OCI-LY3 (cell line): Measurements from ENCODE around the gene KHSRP.

Experiments used
- H2AFZ ChIP-seq: fragments of 200-600, 300-600 bp; shearing (Covaris generic); 2 replicates; pipeline ENCODE4 v1.6.0; 2014; ENCODE audit warnings: antibody characterized with exemption, low read depth, low read length
- H3K27ac ChIP-seq: fragments of 200-600, 300-600 bp; sonication (generic); 2 replicates; pipeline ENCODE4 v1.5.1; 2014; ENCODE audit warnings: mild to moderate bottlenecking, low read length, moderate library complexity, mixed read lengths
- H3K27me3 ChIP-seq: fragments of 200-600, 300-600 bp; sonication (generic); 2 replicates; pipeline ENCODE4 v1.6.1; 2014; ENCODE audit warnings: low read depth, low read length, mixed read lengths
- H3K36me3 ChIP-seq: fragments of 200-600, 300-600 bp; sonication (generic); replicated peaks from 2 replicates; pipeline ENCODE3; 2014; ENCODE audit warnings: low read depth, low read length, mixed read lengths
- H3K4me1 ChIP-seq: fragments of 300-600, 200-600 bp; sonication (generic); 2 replicates; pipeline ENCODE4 v1.6.1; 2014; ENCODE audit warnings: low read length, mixed read lengths
- H3K4me2 ChIP-seq: fragments of 200-600, 300-600 bp; sonication (generic); 2 replicates; pipeline ENCODE4 v1.6.1; 2014; ENCODE audit warnings: low read length, mixed read lengths
- H3K4me3 ChIP-seq: fragments of 300-600, 200-600 bp; sonication (generic); 2 replicates; pipeline ENCODE4 v1.5.1; 2014; ENCODE audit warnings: antibody characterized with exemption, mild to moderate bottlenecking, low read length, moderate library complexity
- H3K79me2 ChIP-seq: fragments of 300-600, 200-600 bp; shearing (Covaris generic); 2 replicates; pipeline ENCODE4 v1.6.1; 2014; ENCODE audit warnings: mild to moderate bottlenecking, low read length, mixed read lengths
- H3K9ac ChIP-seq: fragments of 300-600, 200-600 bp; shearing (Covaris generic); 2 replicates; pipeline ENCODE4 v1.6.0; 2014; ENCODE audit warnings: mild to moderate bottlenecking, low read length, moderate library complexity
- H3K9me3 ChIP-seq: fragments of 200-600, 300-600 bp; shearing (Covaris generic); 2 replicates; pipeline ENCODE4 v1.6.1; 2014; ENCODE audit warnings: low read length, mixed read lengths; ENCODE audit not compliant: insufficient read depth
- H4K20me1 ChIP-seq: fragments of 200-600, 300-600 bp; sonication (generic); 2 replicates; pipeline ENCODE4 v1.6.1; 2016; ENCODE audit warnings: low read length, mixed read lengths; ENCODE audit not compliant: insufficient read depth
- EZH2phosphoT487 ChIP-seq: fragments of 200-600 bp; shearing (Covaris generic); IDR thresholded peaks from 2 replicates; pipeline ENCODE4 v1.6.1; 2018; ENCODE audit warnings: antibody characterized with exemption, mixed run types, low read depth
- TF ChIP-seq, protein P1 (sequence below): fragments of 200-600, 300-600 bp; sonication (generic); IDR thresholded peaks from 2 replicates; pipeline ENCODE4 v1.5.1; 2014; ENCODE audit warnings: antibody characterized with exemption, low read length, low read depth

KHSRP gene

DNA sequence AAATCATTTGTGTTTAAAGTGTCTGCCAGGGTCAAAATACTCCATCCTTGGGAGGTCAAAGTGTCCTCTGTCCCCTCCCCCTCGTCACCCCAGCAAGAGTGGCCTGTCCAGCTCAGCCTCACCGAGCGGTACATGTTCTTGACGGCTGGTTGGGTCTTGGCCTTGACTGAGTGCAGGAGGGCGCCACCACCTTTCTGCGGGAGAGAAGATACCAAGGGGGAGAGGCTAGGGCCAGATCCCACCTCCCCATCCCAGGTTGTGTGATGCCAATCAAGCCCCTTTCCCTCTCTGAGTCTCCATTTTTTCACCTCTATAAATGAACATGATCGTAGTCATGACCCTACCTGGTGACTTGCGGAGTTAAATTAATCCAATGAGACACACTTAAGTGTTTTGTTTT, 45.6 kb upstream of the KHSRP start:
- Histone ChIP-seq H3K36me3 (peaks cover 60% of the 10 kb centered on the region), H3K4me1 (peaks cover 23% of the 10 kb centered on the region), H2AFZ (no peak overlapping the region), H3K4me2 (no peak overlapping the region), H3K27ac (no peak overlapping the region), H3K9ac (no peak overlapping the region), H3K9me3 (no peaks in the 10 kb centered on the region), H3K4me3 (no peak overlapping the region), H4K20me1 (no peaks in the 10 kb centered on the region), H3K79me2 (peaks cover 18% of the 10 kb centered on the region), H3K27me3 (no peaks in the 10 kb centered on the region)
- no peak for TF ChIP-seq EZH2phosphoT487
- TF ChIP-seq, protein P1, sequence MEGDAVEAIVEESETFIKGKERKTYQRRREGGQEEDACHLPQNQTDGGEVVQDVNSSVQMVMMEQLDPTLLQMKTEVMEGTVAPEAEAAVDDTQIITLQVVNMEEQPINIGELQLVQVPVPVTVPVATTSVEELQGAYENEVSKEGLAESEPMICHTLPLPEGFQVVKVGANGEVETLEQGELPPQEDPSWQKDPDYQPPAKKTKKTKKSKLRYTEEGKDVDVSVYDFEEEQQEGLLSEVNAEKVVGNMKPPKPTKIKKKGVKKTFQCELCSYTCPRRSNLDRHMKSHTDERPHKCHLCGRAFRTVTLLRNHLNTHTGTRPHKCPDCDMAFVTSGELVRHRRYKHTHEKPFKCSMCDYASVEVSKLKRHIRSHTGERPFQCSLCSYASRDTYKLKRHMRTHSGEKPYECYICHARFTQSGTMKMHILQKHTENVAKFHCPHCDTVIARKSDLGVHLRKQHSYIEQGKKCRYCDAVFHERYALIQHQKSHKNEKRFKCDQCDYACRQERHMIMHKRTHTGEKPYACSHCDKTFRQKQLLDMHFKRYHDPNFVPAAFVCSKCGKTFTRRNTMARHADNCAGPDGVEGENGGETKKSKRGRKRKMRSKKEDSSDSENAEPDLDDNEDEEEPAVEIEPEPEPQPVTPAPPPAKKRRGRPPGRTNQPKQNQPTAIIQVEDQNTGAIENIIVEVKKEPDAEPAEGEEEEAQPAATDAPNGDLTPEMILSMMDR: no peak

DNA sequence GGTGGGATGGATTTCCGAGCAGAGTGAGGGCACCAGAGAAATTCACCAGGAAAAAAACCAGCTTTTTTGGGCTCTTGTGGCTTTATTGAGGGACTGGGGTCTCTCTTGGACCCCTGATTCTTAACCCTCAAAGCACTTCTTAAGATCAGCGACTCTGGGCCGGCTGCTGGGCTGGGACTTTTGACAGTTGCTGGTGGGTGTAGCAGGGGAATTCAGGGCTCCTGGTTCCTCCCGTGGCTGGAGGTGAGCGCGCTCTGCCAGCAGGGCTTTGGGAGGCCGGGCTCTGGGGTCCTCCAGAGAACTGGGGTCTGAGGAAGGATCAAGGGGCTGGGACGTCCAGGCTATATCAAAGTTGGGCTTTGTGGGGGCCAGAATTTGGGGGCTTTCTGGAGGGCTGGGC, 42.8 kb upstream of the KHSRP start:
- no peak for TF ChIP-seq EZH2phosphoT487
- TF ChIP-seq, protein P1: no peak
- H3K4me2 ChIP-seq: no peak overlapping the region
- 0 out of 2 replicates have a peak overlapping the region, but pooled peaks have one; percentile 5 for H3K27ac ChIP-seq
- H3K4me3 ChIP-seq: no peak overlapping the region
- H3K9me3 ChIP-seq: no peaks in the 10 kb centered on the region
- no peak overlapping the region for H3K9ac ChIP-seq
- H4K20me1 ChIP-seq: no peaks in the 10 kb centered on the region
- peaks cover 32% of the 10 kb centered on the region for H3K79me2 ChIP-seq
- peaks cover 47% of the 10 kb centered on the region for H3K36me3 ChIP-seq
- H3K27me3 ChIP-seq: no peaks in the 10 kb centered on the region
- H3K4me1 ChIP-seq: peaks cover 40% of the 10 kb centered on the region
- H2AFZ ChIP-seq: no peak overlapping the region

DNA sequence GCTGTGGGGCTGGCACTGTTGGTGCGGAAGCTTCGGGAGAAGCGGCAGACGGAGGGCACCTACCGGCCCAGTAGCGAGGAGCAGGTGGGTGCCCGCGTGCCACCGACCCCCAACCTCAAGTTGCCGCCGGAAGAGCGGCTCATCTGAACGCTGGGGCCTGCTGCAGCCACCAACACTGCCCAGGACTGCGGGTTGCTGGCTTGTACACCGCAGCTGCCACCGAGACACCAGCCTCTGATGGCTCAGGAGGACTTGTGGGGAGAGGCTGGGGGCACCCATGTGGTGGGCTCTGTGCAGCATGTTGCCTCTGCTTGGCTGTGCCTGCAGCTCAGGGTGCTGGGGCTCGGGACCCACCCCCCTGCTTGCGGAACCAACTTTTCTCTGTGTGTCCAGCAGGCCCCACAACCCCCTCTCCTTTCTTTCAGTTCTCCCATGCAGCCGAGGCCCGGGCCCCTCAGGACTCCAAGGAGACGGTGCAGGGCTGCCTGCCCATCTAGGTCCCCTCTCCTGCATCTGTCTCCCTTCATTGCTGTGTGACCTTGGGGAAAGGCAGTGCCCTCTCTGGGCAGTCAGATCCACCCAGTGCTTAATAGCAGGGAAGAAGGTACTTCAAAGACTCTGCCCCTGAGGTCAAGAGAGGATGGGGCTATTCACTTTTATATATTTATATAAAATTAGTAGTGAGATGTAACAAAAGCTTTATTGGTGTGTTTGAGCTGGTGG, 42.1 kb upstream of the KHSRP start:
- H3K9ac ChIP-seq: no peak overlapping the region
- no peak overlapping the region for H2AFZ ChIP-seq
- H3K4me3 ChIP-seq: no peak overlapping the region
- H3K36me3 ChIP-seq: peaks cover 47% of the 10 kb centered on the region
- no peak overlapping the region for H3K4me2 ChIP-seq
- H3K4me1 ChIP-seq: peaks cover 46% of the 10 kb centered on the region
- peak overlapping the region; percentile 92; the same call in 1 of the 2 replicates for H3K27ac ChIP-seq
- H3K27me3 ChIP-seq: no peaks in the 10 kb centered on the region
- no peaks in the 10 kb centered on the region for H3K9me3 ChIP-seq
- H3K79me2 ChIP-seq: peaks cover 32% of the 10 kb centered on the region
- TF ChIP-seq EZH2phosphoT487: no peak
- TF ChIP-seq, protein P1: no peak
- H4K20me1 ChIP-seq: no peaks in the 10 kb centered on the region

DNA sequence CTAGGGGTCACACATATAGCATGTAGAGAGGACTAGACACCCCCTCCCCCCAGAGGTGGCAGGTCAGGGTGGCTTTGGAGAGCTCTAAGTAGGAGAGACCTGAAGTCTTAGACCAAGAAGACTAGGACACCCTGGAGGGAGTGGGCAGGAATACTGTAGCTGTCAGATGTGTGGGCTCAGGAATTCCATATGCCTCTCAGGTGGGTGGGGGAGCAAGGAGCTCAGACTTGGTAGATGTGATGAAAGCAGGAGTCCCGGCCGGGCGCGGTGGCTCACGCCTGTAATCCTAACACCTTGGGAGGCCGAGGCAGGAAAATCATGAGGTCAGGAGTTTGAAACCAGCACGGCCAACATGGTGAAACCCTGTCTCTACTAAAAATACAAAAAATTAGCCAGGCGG, 41.1 kb upstream of the KHSRP start:
- Histone ChIP-seq H3K9ac (peak overlapping the region; percentile 92), H3K79me2 (peaks cover 32% of the 10 kb centered on the region), H3K4me3 (peak overlapping the region; percentile 83), H2AFZ (no peak overlapping the region), H3K27ac (peak overlapping the region; percentile 92), H3K36me3 (peaks cover 43% of the 10 kb centered on the region), H3K4me1 (peaks cover 48% of the 10 kb centered on the region), H3K4me2 (peak overlapping the region; percentile 82), H3K9me3 (no peaks in the 10 kb centered on the region), H3K27me3 (no peaks in the 10 kb centered on the region), H4K20me1 (no peaks in the 10 kb centered on the region)
- TF ChIP-seq EZH2phosphoT487: no peak
- TF ChIP-seq, protein P1: no peak
